OCI-LY1 (cell line): ENCODE data around the gene STARD5.
"Not testable (repeated sequence)": the region's sequence is repeated elsewhere in the genome, so short reads cannot be mapped to it uniquely, and the experiment has no call there.

Experiments
- H2AFZ ChIP-seq: fragments of 200-600 bp; sonication (generic), shearing (Covaris generic); 2 replicates; pipeline ENCODE4 v1.6.0; 2014; ENCODE audit warnings: antibody characterized with exemption, mild to moderate bottlenecking, low read length
- H3F3A ChIP-seq: fragments of 200-600 bp; sonication (generic), shearing (Covaris generic); 2 replicates; pipeline ENCODE4 v1.6.0; 2014; ENCODE audit warnings: mild to moderate bottlenecking, antibody characterized with exemption, low read length, moderate library complexity; ENCODE audit not compliant: insufficient read depth
- H3K27ac ChIP-seq: fragments of 200-600 bp; sonication (generic); 2 replicates; pipeline ENCODE4 v1.5.1; 2014; ENCODE audit warnings: low read length, mixed run types, mild to moderate bottlenecking, low read depth; ENCODE audit not compliant: poor library complexity, severe bottlenecking
- H3K27me3 ChIP-seq: fragments of 200-600 bp; sonication (generic); 2 replicates; pipeline ENCODE4 v1.6.0; 2014; ENCODE audit warnings: antibody characterized with exemption, mild to moderate bottlenecking, low read length, moderate library complexity; ENCODE audit not compliant: insufficient read depth
- H3K36me3 ChIP-seq: fragments of 200-600 bp; sonication (generic); 2 replicates; pipeline ENCODE4 v1.6.1; 2014; ENCODE audit warnings: mild to moderate bottlenecking, antibody characterized with exemption, low read length, moderate library complexity, mixed read lengths; ENCODE audit not compliant: insufficient read depth
- H3K4me1 ChIP-seq: fragments of 200-600 bp; sonication (generic); 2 replicates; pipeline ENCODE4 v1.5.1; 2014; ENCODE audit warnings: mild to moderate bottlenecking, low read length, moderate library complexity; ENCODE audit not compliant: insufficient read depth, severe bottlenecking
- H3K4me2 ChIP-seq: fragments of 200-600 bp; sonication (generic), shearing (Covaris generic); 2 replicates; pipeline ENCODE4 v1.6.1; 2014; ENCODE audit warnings: low read length
- H3K4me3 ChIP-seq: fragments of 200-600 bp; sonication (generic); 2 replicates; pipeline ENCODE4 v1.5.1; 2014; ENCODE audit warnings: low read length, low read depth, mild to moderate bottlenecking, mixed read lengths; ENCODE audit not compliant: poor library complexity, severe bottlenecking
- H3K79me2 ChIP-seq: fragments of 200-600 bp; shearing (Covaris generic); 2 replicates; pipeline ENCODE4 v1.6.1; 2016; ENCODE audit warnings: mixed run types, low read length, mixed read lengths; ENCODE audit not compliant: insufficient read depth
- H3K9ac ChIP-seq: fragments of 200-600 bp; sonication (generic), shearing (Covaris generic); 2 replicates; pipeline ENCODE4 v1.6.1; 2014; ENCODE audit warnings: mild to moderate bottlenecking, low read length, mixed read lengths
- H3K9me2 ChIP-seq: fragments of 200-600 bp; sonication (generic), shearing (Covaris generic); 2 replicates; pipeline ENCODE4 v1.6.1; 2014; ENCODE audit warnings: low read depth, mild to moderate bottlenecking, low read length, mixed read lengths
- H3K9me3 ChIP-seq: fragments of 200-600 bp; shearing (Covaris generic); 2 replicates; pipeline ENCODE4 v1.6.1; 2014; ENCODE audit warnings: low read length, mixed read lengths
- H4K20me1 ChIP-seq: fragments of 200-600 bp; sonication (generic), shearing (Covaris generic); 2 replicates; pipeline ENCODE4 v1.6.0; 2016; ENCODE audit warnings: mild to moderate bottlenecking, low read length; ENCODE audit not compliant: insufficient read depth
- CTCF ChIP-seq: fragments of 200-600 bp; sonication (generic), shearing (Covaris generic); IDR thresholded peaks from 2 replicates; pipeline ENCODE4 v1.5.1; 2017; ENCODE audit warnings: mild to moderate bottlenecking, antibody characterized with exemption, low read length, moderate library complexity, mixed read lengths
- EZH2 ChIP-seq: fragments of 200-600 bp; sonication (generic), shearing (Covaris generic); IDR thresholded peaks from 2 replicates; pipeline ENCODE4 v1.8.0; 2017; ENCODE audit warnings: borderline replicate concordance, mixed run types, mild to moderate bottlenecking, antibody characterized with exemption, low read length, moderate library complexity, mixed read lengths

The STARD5 gene

GRCh38 chr15:81356252-81356651, 32.3 kb upstream of the STARD5 start:
- no peak overlapping the region for H3K4me3 ChIP-seq
- TF ChIP-seq EZH2, result no peak
- H4K20me1 ChIP-seq, result no peaks in the 10 kb centered on the region
- H3K9me3 ChIP-seq, result no peaks in the 10 kb centered on the region
- no peaks in the 10 kb centered on the region for H3K36me3 ChIP-seq
- H3K79me2 ChIP-seq, result no peaks in the 10 kb centered on the region
- H3K4me2 ChIP-seq, result no peak overlapping the region
- H3K27me3 ChIP-seq, result peaks cover 6% of the 10 kb centered on the region; the same call in 1 of the 2 replicates
- H3K27ac ChIP-seq, result no peak overlapping the region
- no peak overlapping the region for H3K9ac ChIP-seq
- no peaks in the 10 kb centered on the region for H3F3A ChIP-seq
- H3K9me2 ChIP-seq, result no peaks in the 10 kb centered on the region
- H2AFZ ChIP-seq, result no peak overlapping the region
- no peaks in the 10 kb centered on the region for H3K4me1 ChIP-seq

- Histone ChIP-seq H2AFZ (no peak overlapping the region), H3F3A (no peaks in the 10 kb centered on the region), H3K27me3 (no peaks in the 10 kb centered on the region), H3K9me2 (no peaks in the 10 kb centered on the region), H3K4me2 (no peak overlapping the region), H3K27ac (no peak overlapping the region), H3K9ac (no peak overlapping the region), H3K9me3 (no peaks in the 10 kb centered on the region), H4K20me1 (no peaks in the 10 kb centered on the region), H3K4me1 (no peaks in the 10 kb centered on the region), H3K36me3 (no peaks in the 10 kb centered on the region), H3K4me3 (no peak overlapping the region), H3K79me2 (no peaks in the 10 kb centered on the region)
- no peak for TF ChIP-seq CTCF
- TF ChIP-seq EZH2, result no peak
Observed at GRCh38 chr15:81351651-81352050, 27.7 kb upstream of the STARD5 start.

GRCh38 chr15:81349271-81349670, 25.3 kb upstream of the STARD5 start:
- Histone ChIP-seq H3K9me2 (no peaks in the 10 kb centered on the region), H3K79me2 (no peaks in the 10 kb centered on the region), H3K4me3 (no peak overlapping the region), H3F3A (no peaks in the 10 kb centered on the region), H4K20me1 (no peaks in the 10 kb centered on the region), H2AFZ (no peak overlapping the region), H3K9me3 (no peaks in the 10 kb centered on the region), H3K36me3 (no peaks in the 10 kb centered on the region), H3K9ac (no peak overlapping the region), H3K27ac (no peak overlapping the region), H3K27me3 (no peaks in the 10 kb centered on the region), H3K4me1 (no peaks in the 10 kb centered on the region), H3K4me2 (no peak overlapping the region)
- TF ChIP-seq CTCF, result no peak
- TF ChIP-seq EZH2, result no peak

- H3K9ac ChIP-seq, H4K20me1 ChIP-seq, H3K4me2 ChIP-seq, H3K4me1 ChIP-seq, H3K4me3 ChIP-seq, H2AFZ ChIP-seq, H3K9me3 ChIP-seq, H3K27me3 ChIP-seq, H3K27ac ChIP-seq, H3F3A ChIP-seq, H3K79me2 ChIP-seq, H3K9me2 ChIP-seq, H3K36me3 ChIP-seq: not testable (repeated sequence)
Observed at GRCh38 chr15:81348691-81349090, 24.8 kb upstream of the STARD5 start.
